Gastrocnemius medialis (tissue), 4 donors: ENCODE data around the gene PLEKHA5. TPM values are rescaled to one million over a fixed set of nuclear protein-coding genes. Genes with fewer than 3 reads are reported as not detected.

ENCODE experiments used
- ATAC-seq, 2 donors: fragments of 150-250 bp; one replicate each; pipeline ENCODE4 v1.9.1; 2016
- DNase-seq, 2 donors: peaks; one replicate each; pipeline ENCODE4 v3.0.0-alpha.2; 2019
- H3K27ac ChIP-seq, 4 donors: fragments of 200-600 bp; sonication (generic); 1 replicate in 1 of 4; 2 replicates in 3 of 4; pipeline ENCODE4 v1.5.1; 2016 to 2018; ENCODE audit warnings: mild to moderate bottlenecking in 2 of 4, moderate library complexity in 1 of 4
- H3K27me3 ChIP-seq, 3 donors: fragments of 200-600 bp; sonication (generic) in 2 of 3; 1 replicate in 1 of 3; 2 replicates in 2 of 3; pipeline versions ENCODE4 v1.5.1 to v1.6.0; 2016 to 2019; ENCODE audit warnings: mild to moderate bottlenecking in 1 of 3, moderate library complexity in 1 of 3
- H3K36me3 ChIP-seq, 2 donors: fragments of 200-600 bp; sonication (generic) in 1 of 2; one replicate each; pipeline ENCODE4 v1.5.1; 2017 to 2018
- H3K4me1 ChIP-seq, 2 donors: fragments of 200-600 bp; sonication (generic) in 1 of 2; one replicate each; pipeline ENCODE4 v1.5.1; 2016 to 2017; ENCODE audit warnings: mild to moderate bottlenecking in 2 of 2
- H3K4me3 ChIP-seq, 4 donors: fragments of 200-600 bp; sonication (generic) in 3 of 4; 1 replicate in 1 of 4; 2 replicates in 3 of 4; pipeline ENCODE4 v1.5.1; 2016 to 2019; ENCODE audit warnings: mild to moderate bottlenecking in 2 of 4
- H3K9me3 ChIP-seq, 3 donors: fragments of 200-600 bp; sonication (generic) in 2 of 3; 1 replicate in 1 of 3; 2 replicates in 2 of 3; pipeline ENCODE4 v1.5.1; 2016 to 2019
- POLR2A ChIP-seq, 2 donors: fragments of 450-650 bp; IDR thresholded peaks; one replicate each; pipeline ENCODE4 v1.6.1; 2017; ENCODE audit warnings: antibody characterized with exemption in 2 of 2, mild to moderate bottlenecking in 2 of 2, moderate library complexity in 2 of 2
- in situ Hi-C, 4 donors: fragments of 200-750 bp; cut with MboI; loops; one replicate each; pipeline versions ENCODE4 v1.15.0 to v1.8.0; 2017; ENCODE audit warnings: low sequenced_read_pairs in 4 of 4
- intact Hi-C: fragments of 100-400 bp; cut with DNase I; formaldehyde crosslinking; loops from one replicate; pipeline ENCODE4 v1.15.1; 2023; ENCODE audit warnings: low total_unique reads
- total RNA-seq, 4 donors: library from RNA; depleted of rRNA; stranded (reverse); fragments of >200 nt; gene quantifications; one replicate each; pipeline versions ENCODE4 v1.1.0 to v1.2.3, GENCODE V29; 2016
- TF ChIP-seq, protein P1 (sequence below), 5 experiments: fragments of 450-650 bp in 3 of 5; fragments of 200-600 bp in 2 of 5; sonication (generic) in 2 of 5; IDR thresholded peaks in 4 of 5; conservative IDR thresholded peaks in 1 of 5; 1 replicate in 4 of 5; 2 replicates in 1 of 5; pipeline ENCODE4 v1.5.1; 2016 to 2019; ENCODE audit warnings: antibody characterized with exemption in 5 of 5, mild to moderate bottlenecking in 3 of 5, moderate library complexity in 3 of 5

The PLEKHA5 gene
- total RNA-seq, 4 donors from 2014 or later, result 1.0 to 2.7 (median 1.5) TPM

DNA sequence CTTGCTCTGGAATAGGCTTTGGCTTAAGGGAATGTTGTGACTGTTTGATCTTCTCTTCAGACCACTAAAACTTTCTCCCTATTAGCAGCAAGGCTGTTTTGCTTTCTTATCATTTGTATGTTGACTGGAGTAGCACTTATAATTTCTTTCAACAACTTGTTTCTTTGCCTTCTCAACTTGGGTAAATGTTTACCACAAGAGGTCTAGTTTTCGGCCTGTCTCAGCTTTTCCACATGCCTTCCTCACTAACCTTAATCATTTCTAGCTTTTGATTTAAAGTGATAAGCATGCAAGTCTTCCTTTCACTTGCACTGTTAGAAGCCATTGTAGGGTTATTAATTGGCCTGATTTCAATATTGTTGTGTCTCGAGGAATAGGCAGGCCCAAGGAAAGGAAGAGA, 183.1 kb downstream of the PLEKHA5 start:
- Histone ChIP-seq H3K27ac (no peak overlapping the region), H3K27me3 (no peaks in the 10 kb centered on the region), H3K36me3 (no peaks in the 10 kb centered on the region), H3K9me3 (no peaks in the 10 kb centered on the region), H3K4me1 (no peaks in the 10 kb centered on the region), H3K4me3 (no peak overlapping the region)
- intact Hi-C loops, result no loop called here
- ATAC-seq, result no peak
- in situ Hi-C loops, result no loop called here
- no peak for DNase-seq
- TF ChIP-seq POLR2A (IDR thresholded peaks at IDR 0.05), result no peak
- TF ChIP-seq, protein P1, sequence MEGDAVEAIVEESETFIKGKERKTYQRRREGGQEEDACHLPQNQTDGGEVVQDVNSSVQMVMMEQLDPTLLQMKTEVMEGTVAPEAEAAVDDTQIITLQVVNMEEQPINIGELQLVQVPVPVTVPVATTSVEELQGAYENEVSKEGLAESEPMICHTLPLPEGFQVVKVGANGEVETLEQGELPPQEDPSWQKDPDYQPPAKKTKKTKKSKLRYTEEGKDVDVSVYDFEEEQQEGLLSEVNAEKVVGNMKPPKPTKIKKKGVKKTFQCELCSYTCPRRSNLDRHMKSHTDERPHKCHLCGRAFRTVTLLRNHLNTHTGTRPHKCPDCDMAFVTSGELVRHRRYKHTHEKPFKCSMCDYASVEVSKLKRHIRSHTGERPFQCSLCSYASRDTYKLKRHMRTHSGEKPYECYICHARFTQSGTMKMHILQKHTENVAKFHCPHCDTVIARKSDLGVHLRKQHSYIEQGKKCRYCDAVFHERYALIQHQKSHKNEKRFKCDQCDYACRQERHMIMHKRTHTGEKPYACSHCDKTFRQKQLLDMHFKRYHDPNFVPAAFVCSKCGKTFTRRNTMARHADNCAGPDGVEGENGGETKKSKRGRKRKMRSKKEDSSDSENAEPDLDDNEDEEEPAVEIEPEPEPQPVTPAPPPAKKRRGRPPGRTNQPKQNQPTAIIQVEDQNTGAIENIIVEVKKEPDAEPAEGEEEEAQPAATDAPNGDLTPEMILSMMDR (IDR thresholded peaks at IDR 0.05 in 4 of 5, conservative IDR thresholded peaks at IDR 0.05 in 1 of 5), result no peak

DNA sequence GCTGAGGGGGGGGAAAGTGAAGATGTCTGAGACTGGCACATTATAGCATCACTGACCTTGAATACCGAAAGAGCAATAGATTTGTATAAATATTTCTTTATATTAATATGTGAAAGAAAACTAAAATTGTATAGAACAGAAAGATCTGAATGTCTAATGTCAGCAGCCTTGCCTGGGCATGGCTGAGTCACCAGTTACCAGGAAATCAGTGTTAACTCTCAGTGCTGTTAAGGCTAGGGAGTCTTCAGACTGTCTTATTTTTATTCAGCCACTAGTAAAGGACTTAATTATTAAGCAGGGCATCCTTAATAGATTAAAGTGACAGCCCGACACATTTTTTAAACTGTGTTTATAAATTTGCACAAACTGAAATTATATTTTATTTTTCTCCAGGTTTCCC, 186.9 kb downstream of the PLEKHA5 start:
- TF ChIP-seq POLR2A (IDR thresholded peaks at IDR 0.05), result no peak
- TF ChIP-seq, protein P1 (IDR thresholded peaks at IDR 0.05 in 4 of 5, conservative IDR thresholded peaks at IDR 0.05 in 1 of 5), result no peak
- Histone ChIP-seq H3K27ac (no peak overlapping the region), H3K9me3 (no peaks in the 10 kb centered on the region), H3K4me1 (no peaks in the 10 kb centered on the region), H3K4me3 (no peak overlapping the region), H3K27me3 (no peaks in the 10 kb centered on the region), H3K36me3 (no peaks in the 10 kb centered on the region)
- ATAC-seq (no peak), DNase-seq (no peak)
- intact Hi-C loops, result no loop called here
- in situ Hi-C loops, result no loop called here

DNA sequence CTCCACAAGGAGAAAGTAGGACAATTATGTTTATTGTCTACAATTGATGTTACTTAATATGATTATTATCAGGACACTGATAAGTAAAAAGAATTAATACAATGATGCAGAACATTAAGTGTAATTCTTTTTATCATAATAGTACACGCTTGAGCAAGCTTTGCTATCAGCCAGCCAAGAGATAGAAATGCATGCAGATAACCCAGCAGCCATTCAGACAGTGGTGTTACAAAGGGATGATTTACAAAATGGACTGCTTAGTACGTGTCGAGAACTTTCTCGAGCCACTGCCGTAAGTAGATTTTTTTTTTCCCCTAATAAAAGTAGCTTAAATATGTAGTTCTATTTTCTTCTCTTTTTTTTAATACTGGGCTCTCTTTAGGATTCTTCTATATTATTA, 192.8 kb downstream of the PLEKHA5 start:
- H3K36me3 ChIP-seq, result no peaks in the 10 kb centered on the region

DNA sequence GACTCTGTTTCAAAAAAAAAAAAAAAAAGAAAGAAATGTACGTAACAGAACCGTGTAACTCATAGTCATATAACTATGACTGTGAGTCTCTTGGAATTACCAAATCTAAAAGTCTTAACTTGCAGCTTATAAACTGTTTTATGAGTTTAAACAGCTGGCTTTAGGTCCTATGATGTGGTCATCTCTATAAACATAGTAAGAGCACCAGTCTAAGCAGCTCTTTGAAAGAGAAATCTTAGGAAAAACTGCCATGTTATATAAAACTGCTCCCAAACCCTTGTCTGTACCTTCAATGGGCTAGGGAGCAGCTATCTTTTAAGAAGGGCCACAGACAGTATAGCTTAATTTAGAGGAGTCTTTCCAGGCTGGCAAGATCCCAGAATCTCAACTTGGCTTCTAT, 194.3 kb downstream of the PLEKHA5 start:
- in situ Hi-C loops, result no loop called here
- Histone ChIP-seq H3K4me3 (no peak overlapping the region), H3K36me3 (no peaks in the 10 kb centered on the region)

More for the DNA sequence above, 192.8 kb downstream of the PLEKHA5 start:
- no peak for TF ChIP-seq POLR2A (IDR thresholded peaks at IDR 0.05)
- TF ChIP-seq, protein P1 (IDR thresholded peaks at IDR 0.05 in 4 of 5, conservative IDR thresholded peaks at IDR 0.05 in 1 of 5), result no peak
- H3K27ac ChIP-seq, result no peak overlapping the region
- ATAC-seq (no peak), DNase-seq (no peak)
- no peaks in the 10 kb centered on the region for H3K9me3 ChIP-seq
- in situ Hi-C loops (no loop called here), intact Hi-C loops (no loop called here)
- no peaks in the 10 kb centered on the region for H3K27me3 ChIP-seq
- no peak overlapping the region for H3K4me3 ChIP-seq
- H3K4me1 ChIP-seq, result no peaks in the 10 kb centered on the region

DNA sequence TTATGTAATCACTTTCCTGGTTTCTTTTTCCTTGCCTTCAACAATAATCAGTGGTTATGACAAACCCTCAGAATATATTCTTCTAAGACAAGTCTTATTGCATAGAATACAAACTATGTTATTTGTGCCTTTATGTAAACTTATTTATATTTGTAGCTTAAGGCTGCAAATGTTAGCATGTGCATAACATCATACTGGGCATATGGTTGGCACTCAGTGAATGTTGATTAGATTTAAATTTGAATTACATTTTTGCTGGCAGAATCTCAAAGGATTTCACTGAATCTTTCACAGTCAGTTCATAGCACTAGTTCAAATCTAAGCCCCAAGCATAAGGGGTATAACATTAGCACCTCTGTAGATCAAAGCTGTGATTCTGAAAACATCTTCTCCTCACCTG, 196.6 kb downstream of the PLEKHA5 start:
- Histone ChIP-seq H3K9me3 (no peaks in the 10 kb centered on the region), H3K4me3 (no peak overlapping the region), H3K27me3 (no peaks in the 10 kb centered on the region), H3K27ac (no peak overlapping the region), H3K4me1 (no peaks in the 10 kb centered on the region), H3K36me3 (no peaks in the 10 kb centered on the region)
- in situ Hi-C loops (no loop called here), intact Hi-C loops (no loop called here)
- TF ChIP-seq POLR2A (IDR thresholded peaks at IDR 0.05), result no peak
- TF ChIP-seq, protein P1 (IDR thresholded peaks at IDR 0.05 in 4 of 5, conservative IDR thresholded peaks at IDR 0.05 in 1 of 5), result no peak
- no peak for DNase-seq
- ATAC-seq, result no peak

More for the DNA sequence above, 194.3 kb downstream of the PLEKHA5 start:
- H3K9me3 ChIP-seq, result no peaks in the 10 kb centered on the region
- no peak overlapping the region for H3K27ac ChIP-seq
- TF ChIP-seq, protein P1 (IDR thresholded peaks at IDR 0.05 in 4 of 5, conservative IDR thresholded peaks at IDR 0.05 in 1 of 5), result no peak
- no peaks in the 10 kb centered on the region for H3K4me1 ChIP-seq
- no peak for DNase-seq
- ATAC-seq, result no peak
- intact Hi-C loops, result no loop called here
- H3K27me3 ChIP-seq, result no peaks in the 10 kb centered on the region
